ENCODE measurements around the gene SPRED1. TPM values are rescaled to one million over a fixed set of nuclear protein-coding genes. Genes with fewer than 3 reads are reported as not detected.

The SPRED1 gene
- total and polyA plus RNA-seq, 2 donors (not counting 1 experiment from before 2014, with no cell fraction given) = 0.09 to 2.1 TPM

DNA sequence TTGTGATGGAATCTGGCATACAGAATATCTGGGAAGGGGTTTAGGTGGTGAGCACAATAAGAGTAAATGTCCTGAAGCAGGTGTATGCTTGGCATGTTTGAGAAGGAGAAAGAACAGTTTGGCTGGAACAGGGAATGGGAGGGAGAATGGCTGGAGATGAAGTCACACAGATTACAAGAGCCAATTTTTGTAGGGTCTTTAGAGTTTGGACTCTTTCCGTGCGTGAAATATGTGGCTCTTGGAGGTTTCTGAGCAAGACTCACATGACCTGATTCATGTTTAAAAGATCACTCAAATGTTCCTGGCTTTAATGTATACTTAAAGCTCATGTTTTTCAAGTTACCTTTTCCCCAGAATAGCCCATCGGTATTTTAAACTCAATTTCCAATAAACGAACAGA, 32.8 kb downstream of the SPRED1 start:
- Histone ChIP-seq H3K9me3 (ENCODE audit: control extremely low read depth in 1 of 3, control insufficient read depth in 2 of 3, insufficient read depth in 1 of 3, low read length in 2 of 3) (no peaks in the 10 kb centered on the region), H3K4me3 (ENCODE audit: control extremely low read depth in 1 of 5, extremely low read depth in 1 of 5, insufficient read depth in 1 of 5, low read depth in 2 of 5, low read length in 4 of 5) (no peak overlapping the region), H3K27me3 (replicated peaks in 1 of 4; ENCODE audit: control extremely low read depth in 1 of 4, control insufficient read depth in 3 of 4, insufficient read depth in 4 of 4, low read length in 3 of 4) (no peaks in the 10 kb centered on the region), H3K27ac (ENCODE audit: low read length in 2 of 2) (no peak overlapping the region), H3K4me1 (ENCODE audit: control insufficient read depth in 2 of 2, insufficient read depth in 2 of 2, low read length in 2 of 2) (no peaks in the 10 kb centered on the region), H3K9ac (ENCODE audit: low read length) (no peak overlapping the region), H4K20me1 (ENCODE audit: control insufficient read depth, insufficient read depth, low read length, poor library complexity, severe bottlenecking) (no peaks in the 10 kb centered on the region), H3K4me2 (replicated peaks; ENCODE audit: low read depth, low read length, poor library complexity, severe bottlenecking) (no peak overlapping the region), H2AFZ (ENCODE audit: insufficient read depth, low read depth, low read length, poor library complexity, severe bottlenecking) (no peak overlapping the region), H3K36me3 (replicated peaks in 1 of 2; ENCODE audit: control extremely low read depth in 1 of 2, control insufficient read depth in 1 of 2, extremely low read depth in 1 of 2, insufficient read depth in 2 of 2, low read length in 1 of 2) (no peaks in the 10 kb centered on the region), H3K79me2 (ENCODE audit: control insufficient read depth, insufficient read depth, low read length) (no peaks in the 10 kb centered on the region)
- ATAC-seq (ENCODE audit: low read depth) (no peak), DNase-seq (no peak)
- TF ChIP-seq, protein P1, sequence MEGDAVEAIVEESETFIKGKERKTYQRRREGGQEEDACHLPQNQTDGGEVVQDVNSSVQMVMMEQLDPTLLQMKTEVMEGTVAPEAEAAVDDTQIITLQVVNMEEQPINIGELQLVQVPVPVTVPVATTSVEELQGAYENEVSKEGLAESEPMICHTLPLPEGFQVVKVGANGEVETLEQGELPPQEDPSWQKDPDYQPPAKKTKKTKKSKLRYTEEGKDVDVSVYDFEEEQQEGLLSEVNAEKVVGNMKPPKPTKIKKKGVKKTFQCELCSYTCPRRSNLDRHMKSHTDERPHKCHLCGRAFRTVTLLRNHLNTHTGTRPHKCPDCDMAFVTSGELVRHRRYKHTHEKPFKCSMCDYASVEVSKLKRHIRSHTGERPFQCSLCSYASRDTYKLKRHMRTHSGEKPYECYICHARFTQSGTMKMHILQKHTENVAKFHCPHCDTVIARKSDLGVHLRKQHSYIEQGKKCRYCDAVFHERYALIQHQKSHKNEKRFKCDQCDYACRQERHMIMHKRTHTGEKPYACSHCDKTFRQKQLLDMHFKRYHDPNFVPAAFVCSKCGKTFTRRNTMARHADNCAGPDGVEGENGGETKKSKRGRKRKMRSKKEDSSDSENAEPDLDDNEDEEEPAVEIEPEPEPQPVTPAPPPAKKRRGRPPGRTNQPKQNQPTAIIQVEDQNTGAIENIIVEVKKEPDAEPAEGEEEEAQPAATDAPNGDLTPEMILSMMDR (IDR thresholded peaks at IDR 0.05) = no peak
- TF ChIP-seq EZH2 (IDR thresholded peaks at IDR 0.05; ENCODE audit: borderline replicate concordance, insufficient read depth, low read depth, low read length, poor library complexity, severe bottlenecking) = no peak
- H3K4me3 Mint-ChIP-seq = no peak overlapping the region
- H3K9me3 Mint-ChIP-seq (ENCODE audit: insufficient read depth) = peaks cover 2% of the 10 kb centered on the region
- H3K27ac Mint-ChIP-seq = no peak overlapping the region
- POLR2A ChIA-PET = no interaction called here
- CTCF ChIA-PET = no interaction called here
- WGBS (ENCODE audit: insufficient coverage) = 100% methylated on average over 4 of the region's 4 CpGs
- H3K27me3 Mint-ChIP-seq = no peaks in the 10 kb centered on the region
- intact Hi-C loops (cut with micrococcal nuclease) = no loop called here
- no peaks in the 10 kb centered on the region for H3K4me1 Mint-ChIP-seq

DNA sequence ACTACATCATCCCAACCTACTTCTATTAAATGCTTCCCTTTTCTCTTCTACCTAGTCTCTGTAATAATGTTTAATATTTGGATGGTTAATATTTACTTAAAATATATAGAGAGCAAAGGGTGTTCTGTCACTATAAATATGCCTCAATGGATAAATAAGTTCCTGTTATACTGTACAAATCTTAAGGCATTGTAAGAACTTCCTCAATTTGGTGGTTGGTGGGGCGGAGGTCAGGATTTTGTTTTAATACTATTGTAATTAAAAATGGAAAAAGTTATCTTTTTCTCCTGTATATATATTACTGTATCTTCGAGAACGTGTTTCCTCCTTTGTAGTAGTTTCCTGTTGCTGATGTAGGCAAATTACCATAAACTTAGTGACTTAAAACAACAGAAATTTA, 41.5 kb downstream of the SPRED1 start:
- intact Hi-C loops (cut with micrococcal nuclease) = no loop called here
- Mint-ChIP-seq H3K4me1 (no peaks in the 10 kb centered on the region), H3K4me3 (no peak overlapping the region), H3K27ac (no peak overlapping the region), H3K9me3 (ENCODE audit: insufficient read depth) (peaks cover 5% of the 10 kb centered on the region), H3K27me3 (no peaks in the 10 kb centered on the region)
- H3K9ac ChIP-seq (ENCODE audit: low read length) = no peak overlapping the region
- H3K79me2 ChIP-seq (ENCODE audit: control insufficient read depth, insufficient read depth, low read length) = no peaks in the 10 kb centered on the region
- no peak overlapping the region for H3K27ac ChIP-seq (ENCODE audit: low read length in 2 of 2)
- ATAC-seq (ENCODE audit: low read depth) = no peak
- no peaks in the 10 kb centered on the region for H3K27me3 ChIP-seq (replicated peaks in 1 of 4; ENCODE audit: control extremely low read depth in 1 of 4, control insufficient read depth in 3 of 4, insufficient read depth in 4 of 4, low read length in 3 of 4)
- H3K4me3 ChIP-seq (ENCODE audit: control extremely low read depth in 1 of 5, extremely low read depth in 1 of 5, insufficient read depth in 1 of 5, low read depth in 2 of 5, low read length in 4 of 5) = no peak overlapping the region
- no peak overlapping the region for H2AFZ ChIP-seq (ENCODE audit: insufficient read depth, low read depth, low read length, poor library complexity, severe bottlenecking)
- TF ChIP-seq, protein P1 (IDR thresholded peaks at IDR 0.05) = no peak
- TF ChIP-seq EZH2 (IDR thresholded peaks at IDR 0.05; ENCODE audit: borderline replicate concordance, insufficient read depth, low read depth, low read length, poor library complexity, severe bottlenecking) = no peak
- H3K36me3 ChIP-seq (replicated peaks in 1 of 2; ENCODE audit: control extremely low read depth in 1 of 2, control insufficient read depth in 1 of 2, extremely low read depth in 1 of 2, insufficient read depth in 2 of 2, low read length in 1 of 2) = no peaks in the 10 kb centered on the region
- H3K4me2 ChIP-seq (replicated peaks; ENCODE audit: low read depth, low read length, poor library complexity, severe bottlenecking) = no peak overlapping the region
- POLR2A ChIA-PET = no interaction called here
- peaks cover 0 to 2% (median 0%) of the 10 kb centered on the region in 3 donors for H3K9me3 ChIP-seq (ENCODE audit: control extremely low read depth in 1 of 3, control insufficient read depth in 2 of 3, insufficient read depth in 1 of 3, low read length in 2 of 3)
- CTCF ChIA-PET = no interaction called here
- WGBS (ENCODE audit: insufficient coverage) = no CpG with 5 or more reads among the region's 3 CpGs
- no peaks in the 10 kb centered on the region for H3K4me1 ChIP-seq (ENCODE audit: control insufficient read depth in 2 of 2, insufficient read depth in 2 of 2, low read length in 2 of 2)
- H4K20me1 ChIP-seq (ENCODE audit: control insufficient read depth, insufficient read depth, low read length, poor library complexity, severe bottlenecking) = no peaks in the 10 kb centered on the region
- no peak for DNase-seq
